Gastroesophageal sphincter (tissue), 4 donors: Measurements from ENCODE around the gene PURA. TPM values are rescaled to one million over a fixed set of nuclear protein-coding genes. Genes with fewer than 3 reads are reported as not detected.

Experiments used
- ATAC-seq: fragments of 150-250 bp; one replicate; pipeline ENCODE4 v1.9.1; 2016; ENCODE audit warnings: mild to moderate bottlenecking, moderate library complexity
- H3K27ac ChIP-seq, 4 donors: fragments of 200-600 bp; sonication (generic) in 3 of 4; 1 replicate in 3 of 4; 2 replicates in 1 of 4; pipeline ENCODE4 v1.5.1; 2016 to 2019
- H3K27me3 ChIP-seq: fragments of 200-600 bp; sonication (generic); one replicate; pipeline ENCODE4 v1.5.1; 2019
- H3K36me3 ChIP-seq, 2 donors: fragments of 200-600 bp; sonication (generic); one replicate each; pipeline ENCODE4 v1.5.1; 2019; ENCODE audit warnings: control low read depth in 1 of 2
- H3K4me1 ChIP-seq, 3 donors: fragments of 200-600 bp; sonication (generic); 1 replicate in 2 of 3; 2 replicates in 1 of 3; pipeline ENCODE4 v1.5.1; 2016 to 2019; ENCODE audit warnings: control low read depth in 2 of 3
- H3K4me3 ChIP-seq, 2 donors: fragments of 200-600 bp; sonication (generic); one replicate each; pipeline ENCODE4 v1.5.1; 2019; ENCODE audit warnings: mild to moderate bottlenecking in 1 of 2, moderate library complexity in 1 of 2
- H3K9me3 ChIP-seq, 3 donors: fragments of 200-600 bp; sonication (generic); one replicate each; pipeline ENCODE4 v1.5.1; 2017 to 2019; ENCODE audit warnings: control low read depth in 2 of 3
- CTCF ChIP-seq, 4 experiments: fragments of 200-600 bp in 2 of 4; fragments of 450-650 bp in 2 of 4; sonication (generic) in 1 of 4; IDR thresholded peaks; one replicate each; pipeline ENCODE4 v1.5.1; 2017 to 2019; ENCODE audit warnings: antibody characterized with exemption in 4 of 4, mild to moderate bottlenecking in 2 of 4, moderate library complexity in 2 of 4
- EP300 ChIP-seq: sonication (generic); formaldehyde crosslinking; IDR thresholded peaks from one replicate; pipeline ENCODE4 v1.6.1; 2017; ENCODE audit warnings: antibody characterized with exemption, mild to moderate bottlenecking
- POLR2A ChIP-seq, 2 donors: fragments of 450-650 bp; IDR thresholded peaks; one replicate each; pipeline ENCODE4 v1.6.1; 2017; ENCODE audit warnings: antibody characterized with exemption in 2 of 2, mild to moderate bottlenecking in 2 of 2, moderate library complexity in 1 of 2
- POLR2AphosphoS5 ChIP-seq: sonication (generic); formaldehyde crosslinking; IDR thresholded peaks from one replicate; pipeline ENCODE4 v1.6.1; 2017; ENCODE audit warnings: antibody characterized with exemption
- WGBS, 2 donors: methylation state at CpG; one replicate each; pipeline ENCODE4 v1.1.5; 2018; ENCODE audit warnings: low coverage in 1 of 2; 5-methylcytosine and 5-hydroxymethylcytosine counted together
- total RNA-seq, 4 donors: library from RNA; depleted of rRNA; stranded (reverse); fragments of >200 nt; gene quantifications; one replicate each; pipeline ENCODE4 v1.1.0, GENCODE V29; 2016

The PURA gene
- total RNA-seq, 4 donors from 2014 or later = 38.0 to 61.0 (median 49.1) TPM

- H3K36me3 ChIP-seq = no peaks in the 10 kb centered on the region
- WGBS, 2 donors = 60 to 76% methylated on average over 1 to 2 of the region's 2 CpGs
- no peak for TF ChIP-seq CTCF (IDR thresholded peaks at IDR 0.05)
- no peak for TF ChIP-seq EP300
- no peak for TF ChIP-seq POLR2AphosphoS5
- TF ChIP-seq POLR2A (IDR thresholded peaks at IDR 0.05) = no peak
- H3K27me3 ChIP-seq = no peaks in the 10 kb centered on the region
- H3K27ac ChIP-seq = no peak overlapping the region
- H3K9me3 ChIP-seq = no peaks in the 10 kb centered on the region
- H3K4me1 ChIP-seq = peaks cover 0 to 3% (median 0%) of the 10 kb centered on the region in 3 donors
- no peak overlapping the region for H3K4me3 ChIP-seq
- no peak for ATAC-seq
These were observed 37.1 kb upstream of the PURA start for GRCh38 chr5:140076788-140077187.

- WGBS, 2 donors = 88% methylated on average over 1 of the region's 1 CpG; no CpG with 5 or more reads in 1 of the 2 donors
- no peaks in the 10 kb centered on the region for H3K36me3 ChIP-seq
- TF ChIP-seq CTCF (IDR thresholded peaks at IDR 0.05) = no peak
- no peak for TF ChIP-seq POLR2A (IDR thresholded peaks at IDR 0.05)
- no peak for TF ChIP-seq EP300
- TF ChIP-seq POLR2AphosphoS5 = no peak
- peaks cover 0 to 13% (median 0%) of the 10 kb centered on the region in 3 donors for H3K4me1 ChIP-seq
- H3K27me3 ChIP-seq = no peaks in the 10 kb centered on the region
- no peaks in the 10 kb centered on the region for H3K9me3 ChIP-seq
- no peak for ATAC-seq
- no peak overlapping the region for H3K4me3 ChIP-seq
- no peak overlapping the region for H3K27ac ChIP-seq
These were observed 30.8 kb upstream of the PURA start for GRCh38 chr5:140083120-140083519.

GRCh38 chr5:140083650-140084049 lies 30.3 kb upstream of the PURA start:
- Histone ChIP-seq H3K4me3 (no peak overlapping the region), H3K27me3 (no peaks in the 10 kb centered on the region), H3K36me3 (no peaks in the 10 kb centered on the region), H3K9me3 (no peaks in the 10 kb centered on the region), H3K4me1 (peaks cover 0 to 13% (median 0%) of the 10 kb centered on the region in 3 donors), H3K27ac (no peak overlapping the region)
- 100% methylated on average over 1 of the region's 1 CpG for WGBS, 2 donors
- TF ChIP-seq POLR2AphosphoS5 (no peak), CTCF (IDR thresholded peaks at IDR 0.05) (no peak), EP300 (no peak), POLR2A (IDR thresholded peaks at IDR 0.05) (no peak)
- ATAC-seq = no peak

GRCh38 chr5:140084541-140084940 lies 29.4 kb upstream of the PURA start:
- Histone ChIP-seq H3K27me3 (no peaks in the 10 kb centered on the region), H3K4me3 (no peak overlapping the region), H3K27ac (no peak overlapping the region), H3K9me3 (peaks cover 0 to 3% (median 0%) of the 10 kb centered on the region in 3 donors), H3K36me3 (no peaks in the 10 kb centered on the region), H3K4me1 (peaks cover 0 to 13% (median 0%) of the 10 kb centered on the region in 3 donors)
- 20% methylated on average over 4 of the region's 4 CpGs; no CpG with 5 or more reads in 1 of the 2 donors for WGBS, 2 donors
- TF ChIP-seq POLR2A (IDR thresholded peaks at IDR 0.05) = no peak
- no peak for TF ChIP-seq EP300
- TF ChIP-seq POLR2AphosphoS5 = no peak
- TF ChIP-seq CTCF (IDR thresholded peaks at IDR 0.05) = no peak
- peak; percentile 46 for ATAC-seq

GRCh38 chr5:140090251-140090650 lies 23.7 kb upstream of the PURA start:
- Histone ChIP-seq H3K9me3 (peaks cover 0 to 17% (median 0%) of the 10 kb centered on the region in 3 donors), H3K4me1 (no peaks in the 10 kb centered on the region), H3K4me3 (no peak overlapping the region), H3K27ac (no peak overlapping the region), H3K27me3 (peaks cover 5% of the 10 kb centered on the region), H3K36me3 (no peaks in the 10 kb centered on the region)
- ATAC-seq = no peak
- TF ChIP-seq POLR2A (IDR thresholded peaks at IDR 0.05) (no peak), CTCF (IDR thresholded peaks at IDR 0.05) (no peak), EP300 (no peak), POLR2AphosphoS5 (no peak)
- 86 to 94% methylated on average over 1 of the region's 1 CpG for WGBS, 2 donors
